T-cell (primary cell): ENCODE measurements around the gene SNX32. TPM values are rescaled to one million over a fixed set of nuclear protein-coding genes. Genes with fewer than 3 reads are reported as not detected.

Experiments used
- ATAC-seq, 4 experiments: fragments of 200-7000 bp in 3 of 4; fragments of 150-1000 bp in 1 of 4; cut with Tn5 transposase; replicated peaks in 1 of 4; 1 replicate in 3 of 4; 2 replicates in 1 of 4; pipeline ENCODE4 v1.10.0; 2021; ENCODE audit warnings: moderate library complexity in 3 of 4, mild to moderate bottlenecking in 2 of 4, moderate number of reproducible peaks in 1 of 4
- CTCF ChIA-PET, 2 donors: fragments of 300-600 bp; sonication (Branson Sonifier 250); formaldehyde crosslinking; loops; one replicate each; lab custom pipeline; 2022; ENCODE audit warnings: antibody characterized with exemption in 2 of 2; lab: Charles Lee
- POLR2A ChIA-PET, 2 donors: fragments of 300-600 bp; sonication (Branson Sonifier 250); formaldehyde crosslinking; loops; one replicate each; lab custom pipeline; 2022; ENCODE audit warnings: antibody characterized with exemption in 2 of 2; lab: Charles Lee
- DNase-seq, 35 experiments: peaks; one replicate each; pipeline versions ENCODE4 v3.0.0 to v3.0.0-alpha.2; 2013 to 2023
- H3K27ac ChIP-seq: one replicate; pipeline ENCODE4 v1.5.1; 2013; ENCODE audit warnings: low read length
- H3K27me3 ChIP-seq, 2 experiments: replicated peaks in 1 of 2; 1 replicate in 1 of 2; 2 replicates in 1 of 2; pipeline versions ENCODE4 v1.6.1 to v1.7.0; 2013; ENCODE audit warnings: low read length in 1 of 2, mixed read lengths in 1 of 2; ENCODE audit not compliant: control insufficient read depth in 2 of 2, insufficient read depth in 2 of 2; ENCODE audit errors: extremely low read depth in 1 of 2
- H3K36me3 ChIP-seq, 2 donors: 1 replicate in 1 of 2; 2 replicates in 1 of 2; pipeline versions ENCODE4 v1.6.1 to v1.7.0; 2013; ENCODE audit warnings: low read length in 1 of 2; ENCODE audit not compliant: control insufficient read depth in 2 of 2, insufficient read depth in 1 of 2; ENCODE audit errors: extremely low read depth in 1 of 2
- H3K4me1 ChIP-seq, 2 experiments: 1 replicate in 1 of 2; 2 replicates in 1 of 2; pipeline versions ENCODE4 v1.6.1 to v1.7.0; 2013; ENCODE audit warnings: low read length in 2 of 2, mixed read lengths in 1 of 2; ENCODE audit not compliant: insufficient read depth in 2 of 2, control insufficient read depth in 1 of 2; ENCODE audit errors: extremely low read depth in 1 of 2
- H3K4me3 ChIP-seq, 2 donors: 1 replicate in 1 of 2; 2 replicates in 1 of 2; pipeline versions ENCODE4 v1.5.1 to v1.7.0; 2013; ENCODE audit warnings: mild to moderate bottlenecking in 2 of 2, low read length in 1 of 2, moderate library complexity in 1 of 2; ENCODE audit not compliant: control insufficient read depth in 1 of 2; ENCODE audit errors: extremely low read depth in 1 of 2
- H3K9me3 ChIP-seq: 2 replicates; pipeline ENCODE4 v1.7.0; 2013
- H3K27ac Mint-ChIP-seq, 2 donors: one replicate each; pipeline ENCODE4 v1.8.0; 2020 to 2021; ENCODE audit warnings: mild to moderate bottlenecking in 2 of 2, mixed read lengths in 2 of 2
- H3K27me3 Mint-ChIP-seq, 2 donors: one replicate each; pipeline ENCODE4 v1.8.0; 2021 to 2022; ENCODE audit warnings: mixed read lengths in 2 of 2
- H3K36me3 Mint-ChIP-seq: one replicate; pipeline ENCODE4 v1.8.0; 2021; ENCODE audit warnings: mixed read lengths
- H3K4me1 Mint-ChIP-seq, 3 donors: one replicate each; pipeline ENCODE4 v1.8.0; 2020 to 2022; ENCODE audit warnings: mixed read lengths in 3 of 3, mild to moderate bottlenecking in 1 of 3
- H3K4me3 Mint-ChIP-seq, 3 donors: one replicate each; pipeline ENCODE4 v1.8.0; 2020 to 2022; ENCODE audit warnings: mild to moderate bottlenecking in 3 of 3, mixed read lengths in 3 of 3, moderate library complexity in 3 of 3
- H3K9me3 Mint-ChIP-seq, 3 donors: one replicate each; pipeline ENCODE4 v1.8.0; 2020 to 2022; ENCODE audit warnings: mixed read lengths in 3 of 3
- WGBS: methylation state at CpG from one replicate; pipeline ENCODE4 v1.1.5; 2013; ENCODE audit warnings: missing lambda C conversion rate; ENCODE audit not compliant: insufficient coverage; 5-methylcytosine and 5-hydroxymethylcytosine counted together
- total RNA-seq, 35 experiments: library from RNA in 6 of 35; stranded (reverse) in 6 of 35; fragments of 120-200 nt in 1 of 35; gene quantifications; one replicate each; pipeline versions ENCODE4 v1.2.1 to v1.2.4 and lab custom pipeline; 2013 to 2026

SNX32 gene
- total RNA-seq, 5 donors from 2014 or later (not counting 1 experiment from before 2014, with no cell fraction given) = 0.26 to 1.4 (median 1.2) TPM

GRCh38 chr11:65903068-65903481, 69.3 kb downstream of the SNX32 start:
- WGBS = 13% methylated on average over 1 of the region's 5 CpGs
- H3K27me3 Mint-ChIP-seq = peaks cover 0 to 4% of the 10 kb centered on the region in 2 donors
- no peak for ATAC-seq
- no peaks in the 10 kb centered on the region for H3K9me3 ChIP-seq
- no peak overlapping the region for H3K4me3 ChIP-seq
- peaks cover 0 to 43% of the 10 kb centered on the region in 2 experiments for H3K27me3 ChIP-seq
- H3K4me1 Mint-ChIP-seq = peaks cover 5 to 14% (median 6%) of the 10 kb centered on the region in 3 donors
- no peaks in the 10 kb centered on the region for H3K9me3 Mint-ChIP-seq
- ChIA-PET POLR2A (interaction anchor here in 1 of 2 donors (0.5 kb wide), 1 partner anchor 1569 kb away, joined by 3 read pairs; no protein-coding TSS in a partner anchor), CTCF (no interaction called here)
- no peak overlapping the region for H3K4me3 Mint-ChIP-seq
- peaks cover 7 to 29% of the 10 kb centered on the region in 2 experiments for H3K4me1 ChIP-seq
- no peak for DNase-seq
- H3K27ac ChIP-seq = no peak overlapping the region
- no peaks in the 10 kb centered on the region for H3K36me3 Mint-ChIP-seq
- no peaks in the 10 kb centered on the region for H3K36me3 ChIP-seq
- no peak overlapping the region for H3K27ac Mint-ChIP-seq

Other genes starting within 250 kb of the SNX32 start
- 1 to 10 TPM; 2.3 to 8.0 (median 3.6) TPM for gene KCNK7, start 238.2 kb upstream of the SNX32 start, total RNA-seq
- gene MAP3K11, start 219.7 kb upstream of the SNX32 start, total RNA-seq = 100 to 1,000 TPM in 2 of 5 donors, 10 to 100 TPM in 3; 60.8 to 110 (median 84.0) TPM
- 10 to 100 TPM; 54.2 to 74.7 (median 66.8) TPM for gene PCNX3, start 218.2 kb upstream of the SNX32 start, total RNA-seq
- gene SIPA1, start 195.9 kb upstream of the SNX32 start, total RNA-seq = 100 to 1,000 TPM; 179 to 285 (median 200) TPM
- 100 to 1,000 TPM; 155 to 302 (median 172) TPM for gene RELA, start 171.0 kb upstream of the SNX32 start, total RNA-seq
- gene KAT5, start 121.7 kb upstream of the SNX32 start, total RNA-seq = 100 to 1,000 TPM in 4 of 5 donors, 10 to 100 TPM in 1; 99.9 to 111 (median 104) TPM
- gene RNASEH2C, start 113.2 kb upstream of the SNX32 start, total RNA-seq = 10 to 100 TPM; 35.8 to 77.4 (median 70.7) TPM
- gene AP5B1, start 53.0 kb upstream of the SNX32 start, total RNA-seq = 10 to 100 TPM; 17.7 to 31.6 (median 30.1) TPM
- gene OVOL1, start 46.9 kb upstream of the SNX32 start, total RNA-seq = under 1 TPM in 2 of 5 donors, not detected in 3; 0.12 to 0.13 TPM
- 100 to 1,000 TPM; 584 to 761 (median 636) TPM for gene CFL1, start 24.2 kb downstream of the SNX32 start, total RNA-seq
- 100 to 1,000 TPM in 2 of 5 donors, 10 to 100 TPM in 3; 55.5 to 118 (median 95.6) TPM for gene MUS81, start 26.5 kb downstream of the SNX32 start, total RNA-seq
- gene EFEMP2, start 38.8 kb downstream of the SNX32 start, total RNA-seq = 10 to 100 TPM in 3 of 5 donors, 1 to 10 TPM in 2; 7.0 to 14.1 (median 10.2) TPM
- 100 to 1,000 TPM in 1 of 5 donors, 10 to 100 TPM in 4; 45.3 to 127 (median 66.4) TPM for gene CTSW, start 45.9 kb downstream of the SNX32 start, total RNA-seq
- gene FIBP, start 54.5 kb downstream of the SNX32 start, total RNA-seq = 10 to 100 TPM; 30.2 to 47.1 (median 39.2) TPM
- gene CCDC85B, start 56.7 kb downstream of the SNX32 start, total RNA-seq = 10 to 100 TPM; 20.3 to 39.0 (median 37.4) TPM
- gene FOSL1, start 66.4 kb downstream of the SNX32 start, total RNA-seq = 1 to 10 TPM in 2 of 5 donors, under 1 TPM in 3; 0.49 to 1.6 (median 0.65) TPM
- 10 to 100 TPM; 20.5 to 66.7 (median 63.3) TPM for gene C11orf68, start 85.1 kb downstream of the SNX32 start, total RNA-seq
- gene DRAP1, start 85.5 kb downstream of the SNX32 start, total RNA-seq = 100 to 1,000 TPM in 3 of 5 donors, 10 to 100 TPM in 2; 56.3 to 122 (median 107) TPM
- gene TSGA10IP, start 111.5 kb downstream of the SNX32 start, total RNA-seq = not detected
- 10 to 100 TPM; 70.9 to 95.2 (median 89.9) TPM for gene SART1, start 127.8 kb downstream of the SNX32 start, total RNA-seq
- gene EIF1AD, start 168.2 kb downstream of the SNX32 start, total RNA-seq = 100 to 1,000 TPM in 1 of 5 donors, 10 to 100 TPM in 4; 50.7 to 114 (median 58.8) TPM
- gene BANF1, start 168.5 kb downstream of the SNX32 start, total RNA-seq = 100 to 1,000 TPM in 1 of 5 donors, 10 to 100 TPM in 4; 70.9 to 101 (median 82.6) TPM
- gene CST6, start 178.0 kb downstream of the SNX32 start, total RNA-seq = not detected
- not detected for gene CATSPER1, start 192.5 kb downstream of the SNX32 start, total RNA-seq
- gene GAL3ST3, start 215.2 kb downstream of the SNX32 start, total RNA-seq = under 1 TPM in 1 of 5 donors, not detected in 4; 0.18 TPM
- gene SF3B2, start 218.4 kb downstream of the SNX32 start, total RNA-seq = 100 to 1,000 TPM; 189 to 264 (median 224) TPM
- gene PACS1, start 236.3 kb downstream of the SNX32 start, total RNA-seq = 100 to 1,000 TPM; 222 to 268 (median 236) TPM